ENCODE data around the gene RABL6.
"Not testable (repeated sequence)": the region's sequence is repeated elsewhere in the genome, so short reads cannot be mapped to it uniquely, and the experiment has no call there.

The RABL6 gene

DNA sequence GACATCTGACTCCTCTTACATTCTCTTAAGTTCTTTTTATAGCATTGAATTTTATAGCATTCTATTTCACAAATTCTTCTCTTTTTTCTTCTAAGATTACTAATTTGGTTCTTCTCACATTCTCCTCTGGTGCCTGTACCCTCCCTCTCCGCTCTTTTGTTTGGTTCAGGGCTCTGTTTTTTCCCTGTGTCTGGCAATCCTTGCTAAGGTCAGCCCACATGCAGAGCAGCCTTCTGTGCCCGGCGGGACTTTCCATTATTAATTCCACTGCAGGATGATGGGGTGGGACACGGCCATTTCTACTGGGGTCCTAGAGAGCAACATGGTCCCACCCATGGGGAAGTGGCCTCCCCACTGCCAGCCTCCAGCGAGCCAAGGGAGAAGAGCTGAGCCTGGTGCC, 68.7 kb downstream of the RABL6 start:
- DNase-seq (ENCODE audit: low read depth in 4 of 4, low spot score in 1 of 4): no peak

- DNase-seq (ENCODE audit: low read depth in 4 of 4, low spot score in 1 of 4): no peak
These were observed 72.9 kb downstream of the RABL6 start for GRCh38 chr9:136880651-136881050.

DNA sequence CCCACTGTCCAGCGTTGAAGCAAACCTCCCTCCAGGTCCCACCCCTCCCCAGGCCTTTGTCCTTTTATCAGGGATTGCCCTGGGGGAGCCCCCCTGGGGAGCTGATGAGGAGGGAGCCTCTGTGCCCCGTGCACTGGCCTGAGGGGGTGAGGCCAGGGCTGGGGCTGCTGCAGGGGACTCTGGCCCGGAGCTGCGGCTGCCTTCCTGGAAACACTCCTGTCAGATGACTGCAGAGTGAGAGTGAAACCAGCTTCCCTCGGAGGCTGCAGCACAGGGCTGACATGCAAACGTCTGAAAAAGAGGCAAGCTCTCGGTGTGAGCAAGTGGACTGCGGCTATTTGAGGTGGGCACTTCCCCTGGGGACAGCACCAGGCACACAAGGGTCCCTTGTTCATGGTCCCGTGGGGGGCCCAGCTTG, 74.0 kb downstream of the RABL6 start:
- DNase-seq (ENCODE audit: low read depth in 4 of 4, low spot score in 1 of 4): peak in 2 of 4 experiments; percentile 54 to 59

GRCh38 chr9:136882109-136882946, 74.6 kb downstream of the RABL6 start:
- DNase-seq (ENCODE audit: low read depth in 4 of 4, low spot score in 1 of 4): peak; percentile 65 to 92 (median 74)

- DNase-seq (ENCODE audit: low read depth in 4 of 4, low spot score in 1 of 4): not testable (repeated sequence)
These were observed 75.2 kb downstream of the RABL6 start for GRCh38 chr9:136882947-136883283.

DNA sequence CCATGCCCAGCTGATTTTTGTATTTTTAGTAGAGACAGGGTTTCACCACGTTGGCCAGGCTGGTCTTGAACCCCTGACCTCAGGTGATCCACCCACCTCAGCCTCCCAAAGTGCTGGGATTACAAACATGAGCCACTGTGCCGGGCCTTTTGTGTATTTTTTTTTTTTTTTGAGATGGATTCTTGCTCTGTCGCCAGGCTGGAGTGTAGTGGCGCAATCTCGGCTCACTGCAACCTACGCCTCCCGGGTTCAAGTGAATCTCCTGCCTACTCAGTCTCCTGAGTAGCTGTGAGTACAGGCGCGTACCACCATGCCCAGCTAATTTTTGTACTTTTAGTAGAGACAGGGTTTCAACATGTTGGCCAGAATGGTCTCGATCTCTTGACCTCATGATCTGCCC, 75.9 kb downstream of the RABL6 start:
- DNase-seq (ENCODE audit: low read depth in 4 of 4, low spot score in 1 of 4): not testable (repeated sequence)

GRCh38 chr9:136885950-136886578, 78.3 kb downstream of the RABL6 start, which contains the start of gene TRAF2:
Gene TRAF2 (plus strand): TSS chr9:136886516. CDS start chr9:136898741, 12,225 bp downstream.
- DNase-seq (ENCODE audit: low read depth in 4 of 4, low spot score in 1 of 4): peak; percentile 83 to 96 (median 93)

DNA sequence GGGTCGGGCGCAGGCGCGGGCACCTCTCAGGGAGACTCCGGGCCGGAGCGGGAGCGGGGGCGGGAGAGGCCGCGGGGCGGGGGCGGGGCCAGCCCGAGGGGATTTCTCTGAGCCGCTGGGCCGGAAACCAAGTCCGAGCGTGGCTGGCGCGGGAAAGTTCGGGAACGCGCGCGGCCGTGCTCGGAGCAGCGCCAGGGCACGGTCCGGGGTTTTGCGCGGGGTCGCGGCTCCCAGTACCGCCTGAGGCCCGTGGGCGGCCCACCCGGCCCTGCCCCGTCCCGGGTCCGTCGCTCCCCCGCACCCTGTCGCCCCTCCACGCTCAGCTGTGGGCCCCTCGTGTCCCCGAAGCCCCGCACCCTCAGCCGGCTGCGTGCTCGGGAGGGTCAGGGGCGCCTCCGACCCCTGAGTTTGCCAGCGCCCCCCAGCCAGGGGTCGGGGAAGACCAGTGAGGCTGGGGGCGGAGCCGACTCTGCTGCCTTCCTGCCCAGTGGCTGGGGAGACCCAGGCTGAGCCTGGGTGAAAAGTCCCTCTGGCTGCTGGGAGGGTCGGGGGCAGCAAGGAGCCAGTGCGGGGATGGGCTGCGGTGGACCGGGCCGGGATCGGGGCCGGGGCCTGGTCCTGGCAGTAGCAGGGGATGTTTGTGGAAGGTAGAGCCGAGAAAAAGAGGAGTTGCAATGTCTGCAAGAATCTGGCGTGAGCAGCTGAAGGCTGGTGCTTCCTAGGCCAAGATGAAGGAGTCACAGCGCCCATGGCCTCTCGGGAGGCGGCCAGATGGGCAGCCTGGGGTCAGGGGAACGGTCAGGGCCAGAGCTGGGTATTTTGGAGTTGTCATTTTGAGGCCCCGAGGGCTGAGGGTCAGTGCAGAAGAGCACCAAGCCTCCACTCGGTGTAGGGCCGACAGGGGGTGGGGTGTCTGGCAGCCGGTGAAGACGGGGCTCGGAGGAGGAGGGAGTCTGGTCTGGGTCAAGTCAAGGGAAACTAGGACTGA, 79.2 kb downstream of the RABL6 start:
- DNase-seq (ENCODE audit: low read depth in 4 of 4, low spot score in 1 of 4): peak in 1 of 4 experiments; percentile 46

- DNase-seq (ENCODE audit: low read depth in 4 of 4, low spot score in 1 of 4): no peak
These were observed 80.7 kb downstream of the RABL6 start for GRCh38 chr9:136888454-136888853.

GRCh38 chr9:136889858-136890257, 82.1 kb downstream of the RABL6 start:
- no peak for DNase-seq (ENCODE audit: low read depth in 4 of 4, low spot score in 1 of 4)

DNA sequence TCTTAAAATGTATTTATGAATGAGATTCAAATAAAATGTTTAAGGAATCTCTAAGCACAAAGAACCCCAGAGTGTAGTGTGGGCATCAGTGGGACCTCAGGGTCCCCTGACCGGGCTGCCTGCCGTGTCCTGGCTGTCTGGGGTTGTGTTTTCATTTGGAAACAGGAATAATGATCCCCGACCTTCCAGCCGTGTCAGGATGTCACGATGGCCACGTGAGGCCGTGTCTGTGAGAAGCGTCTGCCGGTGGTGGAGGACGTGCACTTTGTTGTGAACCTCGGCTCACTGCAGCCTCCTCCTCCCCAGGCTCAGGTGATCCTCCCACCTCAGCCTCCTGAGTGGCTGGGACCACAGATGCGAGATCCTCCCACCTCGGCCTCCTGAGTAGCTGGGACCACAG, 82.9 kb downstream of the RABL6 start:
- DNase-seq (ENCODE audit: low read depth in 4 of 4, low spot score in 1 of 4): no peak
